Lower leg skin (tissue), 3 donors: ENCODE results near the gene FBLN2.

Experiments used
- POLR2A ChIP-seq, 2 donors: fragments of 450-650 bp; IDR thresholded peaks; one replicate each; pipeline ENCODE4 v1.6.1; 2016 to 2017; ENCODE audit warnings: antibody characterized with exemption in 2 of 2, mild to moderate bottlenecking in 1 of 2, moderate library complexity in 1 of 2
- TF ChIP-seq, protein P1 (sequence below), 3 donors: fragments of 450-650 bp; IDR thresholded peaks; one replicate each; pipeline ENCODE4 v1.5.1; 2016; ENCODE audit warnings: antibody characterized with exemption in 3 of 3, mild to moderate bottlenecking in 3 of 3, moderate library complexity in 2 of 3

- TF ChIP-seq, protein P1, sequence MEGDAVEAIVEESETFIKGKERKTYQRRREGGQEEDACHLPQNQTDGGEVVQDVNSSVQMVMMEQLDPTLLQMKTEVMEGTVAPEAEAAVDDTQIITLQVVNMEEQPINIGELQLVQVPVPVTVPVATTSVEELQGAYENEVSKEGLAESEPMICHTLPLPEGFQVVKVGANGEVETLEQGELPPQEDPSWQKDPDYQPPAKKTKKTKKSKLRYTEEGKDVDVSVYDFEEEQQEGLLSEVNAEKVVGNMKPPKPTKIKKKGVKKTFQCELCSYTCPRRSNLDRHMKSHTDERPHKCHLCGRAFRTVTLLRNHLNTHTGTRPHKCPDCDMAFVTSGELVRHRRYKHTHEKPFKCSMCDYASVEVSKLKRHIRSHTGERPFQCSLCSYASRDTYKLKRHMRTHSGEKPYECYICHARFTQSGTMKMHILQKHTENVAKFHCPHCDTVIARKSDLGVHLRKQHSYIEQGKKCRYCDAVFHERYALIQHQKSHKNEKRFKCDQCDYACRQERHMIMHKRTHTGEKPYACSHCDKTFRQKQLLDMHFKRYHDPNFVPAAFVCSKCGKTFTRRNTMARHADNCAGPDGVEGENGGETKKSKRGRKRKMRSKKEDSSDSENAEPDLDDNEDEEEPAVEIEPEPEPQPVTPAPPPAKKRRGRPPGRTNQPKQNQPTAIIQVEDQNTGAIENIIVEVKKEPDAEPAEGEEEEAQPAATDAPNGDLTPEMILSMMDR (IDR thresholded peaks at IDR 0.05): no peak
- no peak for TF ChIP-seq POLR2A (IDR thresholded peaks at IDR 0.05)
Measured at GRCh38 chr3:13553686-13554085, 4.8 kb downstream of the FBLN2 start.
